Measurements from ENCODE around the gene FBRS.
"Not testable (repeated sequence)": the region's sequence is repeated elsewhere in the genome, so short reads cannot be mapped to it uniquely, and the experiment has no call there.

The FBRS gene

GRCh38 chr16:30692396-30693064 is 34.3 kb downstream of the FBRS start:
- peak overlapping the region; percentile 10 for H3K27ac Mint-ChIP-seq
- H3K36me3 Mint-ChIP-seq (ENCODE audit: low read depth): no peaks in the 10 kb centered on the region
- no peak overlapping the region for H3K4me3 Mint-ChIP-seq
- H3K4me1 Mint-ChIP-seq (ENCODE audit: low read depth): peaks cover 22% of the 10 kb centered on the region
- no peaks in the 10 kb centered on the region for H3K27me3 Mint-ChIP-seq (ENCODE audit: low read depth)
- H3K9me3 Mint-ChIP-seq: no peaks in the 10 kb centered on the region
- no peak for DNase-seq (ENCODE audit: low spot score)

GRCh38 chr16:30694926-30695693 is 36.9 kb downstream of the FBRS start:
- no peaks in the 10 kb centered on the region for H3K9me3 Mint-ChIP-seq
- peak overlapping the region; percentile 15 for H3K27ac Mint-ChIP-seq

GRCh38 chr16:30696646-30697045 is 38.4 kb downstream of the FBRS start:
- Mint-ChIP-seq H3K4me1 (ENCODE audit: low read depth) (peaks cover 41% of the 10 kb centered on the region), H3K36me3 (ENCODE audit: low read depth) (peaks cover 24% of the 10 kb centered on the region)
- not testable (repeated sequence) for DNase-seq (ENCODE audit: low spot score); H3K4me3 Mint-ChIP-seq; H3K9me3 Mint-ChIP-seq; H3K27me3 Mint-ChIP-seq (ENCODE audit: low read depth); H3K27ac Mint-ChIP-seq

More at GRCh38 chr16:30694926-30695693, 36.9 kb downstream of the FBRS start:
- Mint-ChIP-seq H3K27me3 (ENCODE audit: low read depth) (no peaks in the 10 kb centered on the region), H3K36me3 (ENCODE audit: low read depth) (peaks cover 12% of the 10 kb centered on the region), H3K4me1 (ENCODE audit: low read depth) (peaks cover 36% of the 10 kb centered on the region), H3K4me3 (no peak overlapping the region)
- no peak for DNase-seq (ENCODE audit: low spot score)

GRCh38 chr16:30697264-30698138 is 39.3 kb downstream of the FBRS start:
- Mint-ChIP-seq H3K4me1 (ENCODE audit: low read depth) (peaks cover 40% of the 10 kb centered on the region), H3K4me3 (peak overlapping the region; percentile 99), H3K36me3 (ENCODE audit: low read depth) (peaks cover 25% of the 10 kb centered on the region), H3K27me3 (ENCODE audit: low read depth) (no peaks in the 10 kb centered on the region), H3K27ac (peak overlapping the region; percentile 100), H3K9me3 (no peaks in the 10 kb centered on the region)
- no peak for DNase-seq (ENCODE audit: low spot score)

GRCh38 chr16:30698139-30698815 is 40.0 kb downstream of the FBRS start:
- Mint-ChIP-seq H3K27ac (peak overlapping the region; percentile 100), H3K4me3 (peak overlapping the region; percentile 99), H3K27me3 (ENCODE audit: low read depth) (no peaks in the 10 kb centered on the region), H3K36me3 (ENCODE audit: low read depth) (peaks cover 32% of the 10 kb centered on the region), H3K4me1 (ENCODE audit: low read depth) (peaks cover 39% of the 10 kb centered on the region), H3K9me3 (no peaks in the 10 kb centered on the region)
- DNase-seq (ENCODE audit: low spot score): peak; percentile 99

GRCh38 chr16:30698816-30699614 is 40.8 kb downstream of the FBRS start, which contains the start of gene SRCAP:
Gene SRCAP (plus strand): TSS chr16:30699171. CDS start chr16:30700825, 1,654 bp downstream.
- Mint-ChIP-seq H3K36me3 (ENCODE audit: low read depth) (peaks cover 36% of the 10 kb centered on the region), H3K27me3 (ENCODE audit: low read depth) (no peaks in the 10 kb centered on the region), H3K4me3 (peak within 1 kb of the TSS; percentile 99), H3K27ac (peak within 1 kb of the TSS; percentile 100), H3K9me3 (no peaks in the 10 kb centered on the region), H3K4me1 (ENCODE audit: low read depth) (peaks cover 34% of the 10 kb centered on the region)
- peak; percentile 88 for DNase-seq (ENCODE audit: low spot score)

DNA sequence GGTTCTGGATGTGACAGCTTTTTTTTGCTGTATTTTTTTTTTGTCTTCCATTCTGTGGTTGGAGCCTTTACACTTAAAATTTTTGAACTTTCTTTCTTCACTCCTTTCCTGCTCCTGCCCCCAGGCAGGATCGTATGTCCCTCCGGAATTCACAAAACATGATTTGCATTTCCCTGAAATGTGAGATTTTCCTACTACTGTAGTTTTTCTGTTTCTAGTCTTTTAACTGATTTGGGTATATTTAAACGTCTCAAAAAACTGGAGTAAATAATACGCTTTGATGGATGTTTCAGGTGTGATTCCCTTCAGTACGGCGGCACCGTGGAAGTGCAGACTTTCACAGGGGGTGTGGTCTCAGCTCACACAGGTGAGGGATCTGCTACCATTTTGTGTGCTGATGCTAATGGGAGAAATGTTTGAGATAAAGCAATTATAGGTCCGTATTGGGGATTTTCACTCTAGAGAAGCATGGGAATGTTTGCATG is 41.4 kb downstream of the FBRS start:
- Mint-ChIP-seq H3K27me3 (ENCODE audit: low read depth) (no peaks in the 10 kb centered on the region), H3K27ac (peak overlapping the region; percentile 96), H3K9me3 (no peaks in the 10 kb centered on the region), H3K36me3 (ENCODE audit: low read depth) (peaks cover 42% of the 10 kb centered on the region), H3K4me3 (peak overlapping the region; percentile 99), H3K4me1 (ENCODE audit: low read depth) (peaks cover 32% of the 10 kb centered on the region)
- no peak for DNase-seq (ENCODE audit: low spot score)

DNA sequence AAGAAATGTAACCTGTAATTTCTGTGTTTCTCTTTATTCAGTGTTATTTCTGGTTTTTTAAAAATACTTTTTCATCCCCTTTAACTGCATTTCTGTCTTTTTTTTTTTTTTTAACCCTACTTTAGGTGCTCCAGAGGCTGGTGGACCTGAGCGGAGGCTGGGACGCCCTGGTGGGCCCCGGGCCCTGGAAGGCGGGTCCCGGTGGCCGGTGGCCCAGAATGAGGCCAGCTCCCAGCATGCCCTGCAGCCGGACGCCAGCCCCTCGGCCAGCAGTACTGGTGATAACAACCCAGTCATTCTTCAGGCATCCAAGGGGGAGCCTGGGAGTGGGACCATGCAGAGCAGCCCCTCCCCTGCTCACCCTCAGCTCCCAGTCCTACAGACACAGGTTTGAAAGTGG is 42.3 kb downstream of the FBRS start:
- no peak overlapping the region for H3K27ac Mint-ChIP-seq
- DNase-seq (ENCODE audit: low spot score): no peak
- no peaks in the 10 kb centered on the region for H3K9me3 Mint-ChIP-seq
- H3K27me3 Mint-ChIP-seq (ENCODE audit: low read depth): no peaks in the 10 kb centered on the region
- H3K4me1 Mint-ChIP-seq (ENCODE audit: low read depth): peaks cover 27% of the 10 kb centered on the region
- H3K36me3 Mint-ChIP-seq (ENCODE audit: low read depth): peaks cover 42% of the 10 kb centered on the region
- peak overlapping the region; percentile 99 for H3K4me3 Mint-ChIP-seq

DNA sequence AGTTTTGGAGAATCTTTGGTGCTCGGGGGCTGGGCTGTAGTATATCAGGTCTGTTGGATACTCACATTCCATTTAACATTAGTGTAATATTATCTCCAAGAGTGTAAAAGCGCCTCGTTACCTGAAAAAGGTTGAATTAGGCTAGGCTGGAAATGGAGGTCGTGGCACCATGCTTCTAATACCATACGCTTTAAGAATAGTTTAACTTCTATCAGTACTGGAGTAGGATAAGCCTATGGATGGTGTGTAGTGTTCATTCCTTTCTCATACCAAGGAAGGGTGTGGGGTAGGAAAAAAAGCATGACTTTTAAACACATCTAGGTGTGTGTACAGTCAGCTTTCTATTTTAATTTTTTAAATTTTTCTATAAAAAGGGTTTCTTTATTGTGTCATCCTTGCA is 42.7 kb downstream of the FBRS start:
- no peak overlapping the region for H3K27ac Mint-ChIP-seq
- H3K4me3 Mint-ChIP-seq: peak overlapping the region; percentile 46
- H3K36me3 Mint-ChIP-seq (ENCODE audit: low read depth): peaks cover 45% of the 10 kb centered on the region
- peaks cover 26% of the 10 kb centered on the region for H3K4me1 Mint-ChIP-seq (ENCODE audit: low read depth)
- no peak for DNase-seq (ENCODE audit: low spot score)
- H3K27me3 Mint-ChIP-seq (ENCODE audit: low read depth): no peaks in the 10 kb centered on the region
- H3K9me3 Mint-ChIP-seq: no peaks in the 10 kb centered on the region

DNA sequence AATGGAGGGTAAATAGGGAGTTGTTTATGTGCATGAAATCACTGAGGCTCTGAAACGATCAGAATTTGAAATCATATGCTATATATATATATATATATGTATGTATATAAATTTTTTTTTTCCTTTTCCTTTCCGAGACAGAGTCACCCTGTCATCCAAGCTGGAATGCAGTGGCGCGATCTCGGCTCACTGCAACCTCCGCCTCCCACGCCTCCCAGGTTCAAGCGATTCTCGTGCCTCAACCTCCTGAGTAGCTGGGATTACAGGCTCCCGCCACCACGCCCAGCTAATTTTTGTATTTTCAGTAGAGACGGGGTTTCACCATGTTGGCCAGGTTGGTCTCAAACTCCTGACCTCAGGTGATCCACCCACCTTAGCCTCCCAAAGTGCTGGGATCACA is 44.8 kb downstream of the FBRS start:
- H3K4me3 Mint-ChIP-seq; H3K27me3 Mint-ChIP-seq (ENCODE audit: low read depth); DNase-seq (ENCODE audit: low spot score); H3K9me3 Mint-ChIP-seq; H3K27ac Mint-ChIP-seq: not testable (repeated sequence)
- Mint-ChIP-seq H3K36me3 (ENCODE audit: low read depth) (peaks cover 63% of the 10 kb centered on the region), H3K4me1 (ENCODE audit: low read depth) (peaks cover 17% of the 10 kb centered on the region)

DNA sequence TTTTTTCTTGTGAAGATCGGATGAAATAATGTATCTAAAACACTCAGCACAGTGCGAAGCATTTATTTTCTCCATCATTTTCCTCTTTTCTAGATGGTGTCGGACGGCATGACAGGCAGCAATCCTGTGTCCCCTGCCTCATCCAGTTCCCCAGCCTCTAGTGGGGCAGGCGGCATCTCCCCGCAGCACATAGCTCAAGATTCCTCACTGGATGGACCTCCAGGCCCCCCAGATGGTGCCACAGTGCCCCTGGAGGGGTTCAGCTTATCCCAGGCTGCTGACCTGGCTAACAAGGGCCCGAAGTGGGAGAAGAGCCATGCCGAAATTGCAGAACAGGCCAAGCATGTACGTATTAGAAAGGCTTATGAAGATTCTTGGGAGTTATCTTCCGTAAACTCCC is 45.7 kb downstream of the FBRS start:
- Mint-ChIP-seq H3K9me3 (no peaks in the 10 kb centered on the region), H3K27me3 (ENCODE audit: low read depth) (no peaks in the 10 kb centered on the region), H3K4me3 (no peak overlapping the region), H3K27ac (no peak overlapping the region), H3K4me1 (ENCODE audit: low read depth) (peaks cover 17% of the 10 kb centered on the region), H3K36me3 (ENCODE audit: low read depth) (peaks cover 63% of the 10 kb centered on the region)
- no peak for DNase-seq (ENCODE audit: low spot score)

GRCh38 chr16:30706046-30706445 is 47.8 kb downstream of the FBRS start:
- H3K9me3 Mint-ChIP-seq: no peaks in the 10 kb centered on the region
- DNase-seq (ENCODE audit: low spot score): no peak
- no peak overlapping the region for H3K27ac Mint-ChIP-seq
- peaks cover 59% of the 10 kb centered on the region for H3K36me3 Mint-ChIP-seq (ENCODE audit: low read depth)
- H3K4me1 Mint-ChIP-seq (ENCODE audit: low read depth): peaks cover 2% of the 10 kb centered on the region
- no peaks in the 10 kb centered on the region for H3K27me3 Mint-ChIP-seq (ENCODE audit: low read depth)
- no peak overlapping the region for H3K4me3 Mint-ChIP-seq

- H3K4me3 Mint-ChIP-seq: no peak overlapping the region
- H3K27ac Mint-ChIP-seq: no peak overlapping the region
- peaks cover 17% of the 10 kb centered on the region for H3K4me1 Mint-ChIP-seq (ENCODE audit: low read depth)
- H3K27me3 Mint-ChIP-seq (ENCODE audit: low read depth): no peaks in the 10 kb centered on the region
- H3K9me3 Mint-ChIP-seq: no peaks in the 10 kb centered on the region
- H3K36me3 Mint-ChIP-seq (ENCODE audit: low read depth): peaks cover 70% of the 10 kb centered on the region
- DNase-seq (ENCODE audit: low spot score): no peak
Observed at GRCh38 chr16:30710971-30711370, 52.7 kb downstream of the FBRS start.
